Stimulated activated CD8-positive, alpha-beta memory T cell treated with anti-CD3 and anti-CD28 coated beads, Interleukin-7, amount 100 ng/mL, for 48 hours (primary cell): ENCODE results near the gene THOC1.

Experiments
- DNase-seq, 2 donors: peaks; one replicate each; pipeline ENCODE4 v3.0.0-alpha.2; 2020; ENCODE audit warnings: low read depth in 1 of 2; ENCODE audit errors: extremely low read depth in 1 of 2

Gene THOC1

DNA sequence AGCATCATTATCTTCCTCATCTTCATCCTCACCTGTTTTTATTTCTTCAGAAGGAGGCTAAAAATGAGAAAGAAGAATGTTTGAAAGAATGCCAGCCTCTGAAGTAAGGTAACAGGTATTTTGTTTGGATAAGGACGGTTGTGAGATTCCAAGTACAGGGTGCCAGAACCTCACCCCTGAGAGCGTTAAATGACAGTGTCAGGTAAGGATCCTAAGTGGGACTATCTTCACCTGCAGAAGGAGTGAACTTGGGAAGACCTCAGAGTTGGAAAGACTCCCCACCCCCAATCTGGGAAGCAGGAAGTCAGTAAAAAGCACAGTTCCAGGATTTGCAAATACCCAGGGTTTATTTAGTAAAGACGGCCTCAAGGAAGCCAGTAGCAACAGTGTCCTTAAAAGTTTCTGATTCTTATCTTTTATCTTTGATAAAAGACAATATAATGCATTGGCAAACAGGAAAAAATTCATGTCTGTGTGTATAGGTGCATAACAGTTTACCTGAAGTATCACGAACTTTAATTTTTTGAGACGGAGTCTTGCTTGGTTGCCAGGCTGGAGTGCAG, 52.3 kb downstream of the THOC1 start:
- no peak for DNase-seq

DNA sequence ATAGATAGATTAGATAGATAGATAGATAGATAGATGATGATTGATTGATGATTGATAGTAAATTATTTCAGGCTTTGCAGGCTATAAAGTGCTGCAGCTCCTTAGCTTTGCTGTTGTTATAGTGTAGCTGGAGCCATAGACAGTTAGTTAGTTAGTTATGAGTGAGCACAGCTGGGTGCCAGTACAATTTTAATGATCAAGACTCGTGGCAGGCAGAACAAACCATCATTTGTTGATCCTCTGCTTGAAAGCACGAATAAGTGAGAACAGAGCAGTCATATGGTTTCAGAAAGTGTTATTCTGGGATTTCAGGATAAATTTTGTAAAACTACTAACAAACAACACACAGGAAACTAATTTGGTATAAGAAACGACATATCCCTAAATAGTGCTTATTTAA, 53.9 kb downstream of the THOC1 start:
- no peak for DNase-seq

DNA sequence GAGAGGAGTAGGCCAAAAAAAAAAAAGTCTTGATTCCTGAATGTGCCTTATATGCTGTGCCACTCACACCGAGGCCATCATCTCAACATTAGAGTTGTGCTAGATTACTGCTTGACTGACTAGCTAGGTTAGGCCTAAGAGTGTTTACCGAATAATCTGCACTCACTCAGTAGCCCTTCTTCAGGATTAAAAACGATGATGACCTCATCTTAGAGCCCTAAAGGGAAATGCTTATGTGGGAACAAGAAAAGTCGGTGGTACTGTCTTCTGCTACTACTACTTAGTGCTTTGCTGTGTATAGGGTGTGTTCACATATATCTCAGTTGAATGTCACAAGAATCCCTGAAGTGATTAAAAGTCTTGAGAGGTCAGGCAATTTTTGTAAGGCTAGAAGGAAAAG, 54.3 kb downstream of the THOC1 start:
- DNase-seq = no peak

DNA sequence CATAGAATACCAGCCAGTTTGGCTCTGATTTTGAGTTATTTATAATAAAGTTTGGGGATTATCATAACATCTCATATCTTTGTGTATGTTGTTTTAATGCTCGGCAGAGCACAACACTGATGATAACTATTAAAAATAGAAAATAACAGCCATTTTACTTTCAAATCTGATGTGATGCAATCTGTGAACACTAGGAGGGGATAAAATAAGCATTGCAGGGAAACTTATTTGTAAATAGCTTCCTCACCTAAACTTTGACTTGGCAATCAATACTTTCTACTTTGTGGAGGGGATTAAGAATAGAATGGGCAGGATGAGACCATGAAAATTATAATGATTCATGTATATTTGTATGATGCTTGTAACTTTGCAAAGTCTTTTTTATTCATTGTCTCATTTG, 55.1 kb downstream of the THOC1 start:
- no peak for DNase-seq

- no peak for DNase-seq
Observed at GRCh38 chr18:211582-211981, 56.3 kb downstream of the THOC1 start.

DNA sequence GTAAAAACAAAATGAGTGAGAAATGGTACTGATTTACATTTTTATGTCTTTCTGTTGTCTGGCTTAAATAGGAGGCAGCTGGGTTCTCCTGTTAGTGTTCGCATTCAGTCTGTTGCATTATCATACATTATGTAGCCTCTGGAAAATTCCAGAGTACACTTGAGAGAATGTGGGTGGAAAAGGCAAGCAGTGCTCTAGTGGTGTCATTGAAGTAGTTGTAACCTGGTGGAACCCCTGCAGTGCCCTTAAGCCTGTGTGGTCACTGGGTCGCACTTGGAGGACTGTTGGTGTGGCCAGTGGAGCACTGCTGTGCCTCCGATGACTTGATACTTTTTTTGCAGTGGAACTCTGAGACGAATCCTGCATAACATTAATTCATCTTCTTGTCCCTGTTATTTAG, 57.1 kb downstream of the THOC1 start:
- no peak for DNase-seq

DNA sequence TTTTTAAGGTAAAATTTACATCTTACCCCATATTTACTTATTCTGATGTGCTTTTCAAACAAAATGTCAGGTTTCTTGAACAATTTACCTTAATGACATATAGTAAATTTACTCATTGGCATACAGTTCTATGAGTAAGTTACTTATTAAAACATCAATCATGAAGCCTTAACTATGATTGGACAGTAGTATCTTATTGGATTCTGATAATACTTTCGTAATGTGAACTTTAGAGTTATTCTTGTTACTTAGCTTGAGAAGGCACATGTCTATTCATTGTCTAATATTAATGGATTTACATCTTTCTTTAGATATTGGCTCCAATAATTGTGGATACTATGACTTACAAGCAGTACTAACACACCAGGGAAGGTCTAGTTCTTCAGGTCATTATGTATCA, 57.8 kb downstream of the THOC1 start:
- DNase-seq = no peak

DNA sequence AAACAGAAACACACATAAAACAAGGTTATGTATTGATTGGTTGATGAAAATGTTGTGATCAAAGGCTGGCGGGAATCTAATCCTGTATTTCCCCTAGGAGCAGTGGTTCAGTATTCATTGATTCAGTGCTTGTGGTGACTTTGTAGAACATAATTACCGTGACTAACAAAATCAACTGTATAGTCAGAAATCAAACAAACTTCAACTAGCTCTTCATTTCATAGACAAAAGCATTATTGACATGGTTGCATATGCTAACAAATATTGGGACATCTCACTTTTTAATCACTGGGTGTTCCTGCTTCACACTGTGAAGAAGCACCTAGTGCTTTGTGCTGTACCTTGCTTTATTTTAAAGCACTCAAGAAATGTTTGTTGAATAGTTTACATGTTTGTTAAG, 68.1 kb downstream of the THOC1 start:
- DNase-seq = no peak

- DNase-seq = no peak
Observed at GRCh38 chr18:199214-199613, 68.6 kb downstream of the THOC1 start.

GRCh38 chr18:195651-196050, 72.2 kb downstream of the THOC1 start:
- no peak for DNase-seq

- no peak for DNase-seq
Observed at GRCh38 chr18:192801-193200, 75.0 kb downstream of the THOC1 start.

GRCh38 chr18:191725-192124, 76.1 kb downstream of the THOC1 start:
- no peak for DNase-seq

- DNase-seq = no peak
Observed at GRCh38 chr18:189254-189653, 78.6 kb downstream of the THOC1 start.

DNA sequence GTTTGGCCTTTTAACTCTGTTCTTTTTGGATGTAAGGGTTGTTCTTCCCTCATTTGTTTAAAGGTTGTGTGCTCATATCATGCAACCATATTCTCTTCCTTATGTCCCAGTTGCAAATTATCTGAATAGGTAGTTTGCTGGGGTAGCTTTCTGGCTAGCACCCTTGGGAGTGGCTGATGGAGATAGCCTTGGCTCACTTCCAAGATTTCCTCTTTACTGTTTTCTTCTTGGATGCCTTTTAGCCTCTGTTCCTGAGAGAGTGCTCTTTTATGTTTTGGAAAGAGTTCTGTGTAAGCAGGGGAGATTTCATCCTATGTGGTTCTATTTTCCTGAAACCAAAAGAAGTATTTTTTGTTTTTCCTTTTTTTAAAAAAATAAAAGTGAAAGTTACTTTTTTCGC, 84.1 kb downstream of the THOC1 start:
- no peak for DNase-seq

DNA sequence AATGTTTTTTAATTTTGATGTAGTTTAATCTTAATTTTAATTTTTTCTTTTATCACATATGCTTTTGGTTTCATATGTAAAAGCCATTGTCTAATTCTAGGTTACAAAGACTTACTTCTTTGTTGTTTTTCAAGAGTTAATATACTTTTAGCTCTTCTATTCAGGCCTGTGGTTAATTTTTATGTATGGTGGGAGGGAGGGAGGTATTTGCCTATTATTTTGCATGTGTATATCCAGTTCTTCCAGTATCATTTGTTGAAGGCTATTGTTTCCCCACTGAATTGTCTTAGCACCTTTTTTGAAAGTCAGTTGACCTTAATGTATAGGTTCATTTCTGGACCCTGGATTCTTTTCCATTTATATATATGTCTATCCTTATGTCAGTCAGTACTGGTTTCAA, 86.1 kb downstream of the THOC1 start:
- DNase-seq = no peak

GRCh38 chr18:179499-179898, 88.3 kb downstream of the THOC1 start:
- DNase-seq = no peak

DNA sequence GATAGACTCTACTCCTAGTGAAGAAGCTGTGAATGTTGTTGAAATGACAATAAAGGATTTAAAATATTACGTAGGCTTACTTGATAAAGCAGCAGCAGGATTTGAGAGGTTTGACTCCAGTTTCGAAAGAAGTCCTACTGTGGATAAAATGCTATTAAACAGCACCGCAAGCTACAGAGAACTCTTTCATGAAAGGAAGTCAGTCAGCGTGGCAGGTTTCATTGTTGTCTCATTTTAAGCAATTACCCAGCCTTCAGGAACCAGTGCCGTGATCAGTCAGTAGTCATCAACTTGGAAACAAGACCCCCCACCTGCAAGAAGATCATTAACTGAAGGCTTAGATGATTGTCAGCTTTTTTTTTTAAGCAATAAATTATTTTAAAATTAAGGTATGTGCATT, 95.5 kb downstream of the THOC1 start:
- no peak for DNase-seq
